Stimulated activated CD4-positive, alpha-beta T cell treated with anti-CD3 and anti-CD28 coated beads, Interleukin-4, amount 100 ng/mL, for 24 hours (primary cell): ENCODE results near the gene ZNF91.
A peak's percentile ranks its signal among the peaks of the same experiment; 100 is the strongest.
"Not testable (repeated sequence)": the region's sequence is repeated elsewhere in the genome, so short reads cannot be mapped to it uniquely, and the experiment has no call there.

Experiments
- DNase-seq: peaks from one replicate; pipeline ENCODE4 v3.0.0-alpha.2; 2020

ZNF91 gene

GRCh38 chr19:23394511-23394910, 760 bp downstream of the ZNF91 start:
- peak; percentile 38 for DNase-seq

GRCh38 chr19:23393121-23393520, 2.1 kb downstream of the ZNF91 start:
- DNase-seq = no peak

- DNase-seq = no peak
These were observed 4.0 kb downstream of the ZNF91 start for GRCh38 chr19:23391236-23391635.

- DNase-seq = no peak
These were observed 9.9 kb downstream of the ZNF91 start for GRCh38 chr19:23385404-23385803.

DNA sequence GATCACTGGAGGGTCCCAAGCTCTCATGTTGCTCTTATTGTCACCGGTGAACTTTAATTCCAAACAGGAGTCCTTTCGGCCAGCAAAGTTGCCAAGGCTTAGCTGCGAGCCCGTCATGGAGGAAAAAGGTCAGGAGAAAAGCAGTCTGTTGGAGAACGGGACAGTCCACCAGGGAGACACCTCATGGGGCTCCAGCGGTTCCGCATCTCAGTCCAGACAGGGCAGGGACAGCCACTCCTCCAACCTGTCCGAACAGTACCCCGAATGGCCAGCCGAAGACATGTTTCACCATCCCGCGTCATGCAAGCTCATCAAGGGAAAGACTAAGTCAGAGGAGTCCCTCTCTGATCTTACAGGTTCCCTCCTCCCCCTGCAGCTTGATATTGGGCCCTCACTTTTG, 10.4 kb downstream of the ZNF91 start:
- DNase-seq = no peak

GRCh38 chr19:23384166-23384565, 11.1 kb downstream of the ZNF91 start:
- DNase-seq = no peak

- no peak for DNase-seq
These were observed 12.3 kb downstream of the ZNF91 start for GRCh38 chr19:23382955-23383354.

DNA sequence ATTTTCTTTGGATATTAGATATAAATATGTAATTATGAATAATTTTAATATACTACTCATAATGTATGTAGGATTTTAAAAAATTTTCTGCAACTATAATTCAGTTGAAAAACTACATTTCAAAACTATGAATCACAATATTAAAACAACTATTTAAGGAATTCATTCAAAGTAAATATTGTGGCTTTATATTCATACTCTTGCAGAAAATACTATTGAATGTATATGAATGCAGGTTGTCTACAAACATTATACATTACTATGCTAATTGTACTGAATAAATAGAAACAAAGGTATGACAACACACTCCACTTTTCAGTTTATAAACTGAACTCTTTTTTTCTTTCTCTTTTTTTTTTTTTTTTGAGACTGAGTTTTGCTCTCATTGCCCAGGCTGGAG, 14.2 kb downstream of the ZNF91 start:
- DNase-seq = no peak

DNA sequence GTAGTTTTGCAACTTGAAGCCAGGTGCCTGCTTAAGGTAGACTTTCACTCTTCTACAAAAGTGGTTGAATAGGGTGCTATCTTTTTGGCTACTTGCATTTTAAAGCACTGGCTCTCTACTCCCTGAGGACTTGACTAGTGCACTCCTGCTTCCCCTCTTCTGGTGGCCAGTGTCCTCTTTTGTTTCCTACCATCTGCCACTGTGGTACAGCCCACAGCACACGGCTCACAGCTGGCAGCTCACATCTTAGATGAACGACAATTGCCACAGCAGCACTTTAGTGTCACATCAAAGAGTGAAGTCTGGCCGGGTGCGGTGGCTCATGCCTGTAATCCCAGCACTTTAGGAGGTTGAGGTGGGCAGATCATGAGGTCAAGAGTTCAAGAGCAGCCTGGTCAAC, 15.6 kb downstream of the ZNF91 start:
- DNase-seq = not testable (repeated sequence)

GRCh38 chr19:23378948-23379347, 16.3 kb downstream of the ZNF91 start:
- no peak for DNase-seq

DNA sequence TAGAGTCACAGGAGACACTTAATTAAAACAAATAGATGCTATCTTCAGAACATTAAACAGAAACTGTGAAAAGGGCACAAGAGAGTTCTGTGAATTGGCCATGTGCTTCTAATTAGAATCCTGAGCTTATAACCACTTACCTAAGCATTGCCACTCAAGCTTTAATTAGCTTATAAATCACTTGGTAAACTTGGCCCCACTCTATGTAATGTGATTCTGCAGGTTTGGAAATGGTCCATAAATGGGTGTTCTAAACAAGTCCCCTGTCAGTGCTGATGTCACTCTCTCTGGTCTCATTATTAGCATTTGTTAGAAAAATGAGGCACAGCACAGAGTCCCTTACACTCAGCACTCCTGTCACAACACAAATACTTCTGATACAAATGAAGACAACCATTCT, 18.0 kb downstream of the ZNF91 start:
- no peak for DNase-seq

DNA sequence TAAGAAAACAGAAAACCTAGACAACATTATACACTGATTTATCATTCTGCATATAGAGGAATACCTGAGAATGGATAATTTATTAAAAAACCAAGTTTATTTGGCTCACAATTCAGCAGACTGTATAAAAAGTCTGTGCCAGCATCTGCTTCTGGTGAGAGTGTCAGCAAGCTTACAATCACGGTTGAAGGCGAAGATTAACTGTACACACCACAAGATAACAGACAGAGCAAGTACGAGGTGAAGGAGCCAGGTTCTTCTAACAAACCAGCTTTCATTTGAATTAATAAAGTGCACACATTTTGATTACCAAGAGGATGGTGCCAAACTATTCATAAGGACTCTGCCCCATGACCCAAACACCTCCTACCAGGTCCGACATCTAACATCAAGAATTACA, 28.8 kb downstream of the ZNF91 start:
- DNase-seq = no peak

DNA sequence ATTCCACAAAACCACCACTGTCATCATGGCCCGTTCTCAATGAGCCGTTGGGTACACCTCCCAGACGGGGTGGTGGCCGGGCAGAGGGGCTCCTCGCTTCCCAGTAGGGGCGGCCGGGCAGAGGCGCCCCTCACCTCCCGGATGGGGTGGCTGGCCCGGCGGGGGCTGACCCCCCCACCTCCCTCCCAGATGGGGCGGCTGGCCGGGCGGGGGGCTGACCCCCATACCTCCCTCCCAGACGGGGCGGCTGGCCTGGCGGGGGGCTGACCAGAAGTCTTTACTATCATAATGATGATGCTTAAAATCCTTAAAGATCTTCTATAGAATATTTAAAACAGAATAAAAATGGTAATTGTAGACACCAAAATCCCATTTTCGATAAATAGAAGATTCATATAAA, 29.2 kb downstream of the ZNF91 start:
- not testable (repeated sequence) for DNase-seq

DNA sequence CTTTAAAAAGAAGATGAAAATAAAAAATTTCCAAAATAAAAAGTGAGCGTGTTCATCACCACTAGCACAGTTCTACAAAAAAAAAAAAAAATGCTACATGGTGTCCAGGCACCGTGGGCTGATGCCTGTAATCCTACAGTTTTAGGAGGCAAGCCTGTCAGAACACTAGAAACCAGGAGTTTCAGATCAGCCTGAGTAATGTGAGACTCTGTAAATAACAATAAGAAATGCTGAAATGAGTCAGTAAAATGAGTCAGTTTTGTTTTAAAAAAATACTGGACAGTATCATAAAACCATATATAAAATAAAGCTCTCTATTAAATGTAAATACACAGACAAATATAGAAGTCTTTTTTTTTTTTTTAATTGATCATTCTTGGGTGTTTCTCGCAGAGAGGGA, 30.0 kb downstream of the ZNF91 start:
- DNase-seq = no peak

- DNase-seq = not testable (repeated sequence)
These were observed 33.4 kb downstream of the ZNF91 start for GRCh38 chr19:23361843-23362242.

GRCh38 chr19:23351806-23352205, 43.5 kb downstream of the ZNF91 start:
- DNase-seq = no peak

DNA sequence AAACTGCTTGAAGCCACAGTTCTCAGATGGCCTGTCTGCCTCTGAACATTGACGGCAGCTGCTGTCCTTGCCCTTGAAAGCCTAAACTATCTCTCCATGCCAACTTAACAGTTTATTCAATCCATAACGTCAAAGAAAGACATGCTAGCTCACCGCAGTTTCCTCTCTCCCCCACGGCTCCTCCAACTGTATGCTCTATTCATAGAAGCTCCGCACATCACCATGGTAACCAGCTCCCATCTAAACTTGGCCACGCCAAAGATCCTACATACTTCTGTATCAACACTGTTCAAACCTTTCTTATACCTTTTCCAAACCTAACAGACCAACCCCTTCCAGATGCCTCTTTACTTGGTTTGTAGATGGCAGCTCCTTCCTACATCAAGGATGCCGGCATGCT, 48.6 kb downstream of the ZNF91 start:
- no peak for DNase-seq

GRCh38 chr19:23345838-23346237, 49.4 kb downstream of the ZNF91 start:
- no peak for DNase-seq

- DNase-seq = no peak
These were observed 51.7 kb downstream of the ZNF91 start for GRCh38 chr19:23343434-23344010.

DNA sequence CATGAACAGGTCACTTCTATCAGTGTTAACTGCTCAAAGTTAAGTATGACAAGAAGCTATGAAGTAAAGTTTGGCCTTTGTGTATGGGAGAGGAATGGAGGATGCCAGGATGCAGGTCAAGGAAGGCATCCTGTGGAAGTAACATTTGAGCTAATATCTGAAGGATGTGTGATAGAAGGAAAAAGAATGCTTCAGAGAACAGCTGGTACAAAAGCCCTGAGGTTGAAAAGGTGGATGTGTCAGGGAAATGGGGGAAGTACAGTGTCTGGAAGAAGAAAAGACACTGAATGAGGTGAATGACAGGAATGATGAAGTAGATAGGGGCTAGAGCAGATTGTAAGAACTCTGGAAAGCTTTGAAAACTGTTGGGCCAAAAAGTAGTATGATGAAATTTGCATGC, 67.1 kb downstream of the ZNF91 start:
- no peak for DNase-seq

- no peak for DNase-seq
These were observed 73.2 kb downstream of the ZNF91 start for GRCh38 chr19:23321953-23322549.

DNA sequence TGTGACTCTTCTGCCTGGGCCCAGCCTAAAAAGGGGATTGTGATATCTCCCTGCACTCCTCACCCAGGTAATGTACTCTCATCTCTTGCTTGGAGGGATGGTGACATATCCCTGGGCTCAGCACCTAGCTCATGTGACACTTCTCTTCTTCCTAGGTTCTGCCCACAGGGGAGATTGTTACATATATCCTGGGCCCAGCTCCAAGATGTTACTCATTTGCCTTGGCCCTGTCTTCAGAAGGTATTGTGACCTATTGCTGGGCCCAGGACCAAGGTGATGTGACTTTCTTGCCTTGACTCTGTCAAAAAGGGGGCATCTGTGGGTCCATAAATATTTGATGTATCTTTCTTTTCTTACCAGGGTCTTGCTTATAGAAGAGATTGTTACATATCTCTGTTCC, 73.9 kb downstream of the ZNF91 start:
- DNase-seq = not testable (repeated sequence)

DNA sequence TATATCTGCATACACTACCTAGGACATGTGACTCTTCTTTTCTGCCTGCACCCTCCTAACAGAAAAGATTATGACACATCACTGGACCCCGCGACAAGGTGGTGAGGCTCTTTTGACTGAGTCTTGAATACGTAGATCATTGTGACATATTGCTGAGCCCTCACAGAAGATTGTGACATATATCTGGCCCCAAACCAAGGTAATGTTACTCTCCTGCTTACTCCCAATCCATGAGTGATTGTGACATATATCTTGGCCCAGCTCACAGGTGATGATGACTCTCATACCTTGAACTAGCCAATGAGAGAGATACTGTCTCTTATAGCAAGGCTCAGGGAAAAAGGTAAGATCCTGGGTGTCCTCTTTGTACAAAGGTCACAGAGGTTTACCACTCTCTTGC, 75.7 kb downstream of the ZNF91 start:
- DNase-seq = not testable (repeated sequence)

- not testable (repeated sequence) for DNase-seq
These were observed 76.3 kb downstream of the ZNF91 start for GRCh38 chr19:23318941-23319340.

GRCh38 chr19:23318143-23318542, 77.1 kb downstream of the ZNF91 start:
- DNase-seq = peak; percentile 17
